Epithelial cell of esophagus (primary cell): ENCODE data around the gene TCEAL9.

Experiments used
- DNase-seq: peaks from one replicate; pipeline ENCODE4 v3.0.0; 2010; ENCODE audit warnings: low read depth
- H3K4me3 ChIP-seq: 2 replicates; pipeline ENCODE4 v1.5.1; 2011; ENCODE audit warnings: mild to moderate bottlenecking, low read length, control low read depth
- CTCF ChIP-seq: IDR thresholded peaks from 2 replicates; pipeline ENCODE4 v1.5.1; 2011; ENCODE audit warnings: low read depth, mild to moderate bottlenecking, low read length, control low read depth, inconsistent platforms; ENCODE audit not compliant: insufficient read depth; ENCODE audit errors: missing control alignments

Gene TCEAL9

GRCh38 chrX:103360092-103360491 is 3.8 kb downstream of the TCEAL9 start:
- no peak for TF ChIP-seq CTCF
- no peak for DNase-seq

GRCh38 chrX:103360916-103361315 is 4.6 kb downstream of the TCEAL9 start:
- TF ChIP-seq CTCF = no peak
- H3K4me3 ChIP-seq = no peak overlapping the region

More at GRCh38 chrX:103360092-103360491, 3.8 kb downstream of the TCEAL9 start:
- no peak overlapping the region for H3K4me3 ChIP-seq

GRCh38 chrX:103361798-103362197 is 5.5 kb downstream of the TCEAL9 start:
- no peak for DNase-seq
- no peak overlapping the region for H3K4me3 ChIP-seq
- TF ChIP-seq CTCF = no peak

More at GRCh38 chrX:103360916-103361315, 4.6 kb downstream of the TCEAL9 start:
- DNase-seq = no peak

GRCh38 chrX:103362474-103362873 is 6.2 kb downstream of the TCEAL9 start:
- H3K4me3 ChIP-seq = no peak overlapping the region
- peak; percentile 20 for DNase-seq
- no peak for TF ChIP-seq CTCF

GRCh38 chrX:103363046-103363445 is 6.7 kb downstream of the TCEAL9 start:
- TF ChIP-seq CTCF = no peak
- no peak overlapping the region for H3K4me3 ChIP-seq
- no peak for DNase-seq

GRCh38 chrX:103367502-103367901 is 11.2 kb downstream of the TCEAL9 start:
- H3K4me3 ChIP-seq = no peak overlapping the region
- peak; percentile 73 for DNase-seq
- TF ChIP-seq CTCF = no peak

GRCh38 chrX:103369479-103369878 is 13.2 kb downstream of the TCEAL9 start:
- no peak overlapping the region for H3K4me3 ChIP-seq
- no peak for DNase-seq
- TF ChIP-seq CTCF = no peak
